SU-DHL-6 (cell line): ENCODE data around the gene GCDH.

Experiments used
- EZH2phosphoT487 ChIP-seq: fragments of 200-600 bp; sonication (generic), shearing (Covaris generic); conservative IDR thresholded peaks from 2 replicates; pipeline ENCODE4 v1.6.1; 2018; ENCODE audit warnings: mild to moderate bottlenecking, antibody characterized with exemption, low read length, moderate library complexity, mixed read lengths
- TF ChIP-seq, protein P1 (sequence below): fragments of 200-600 bp; sonication (generic); IDR thresholded peaks from one replicate; pipeline ENCODE4 v1.5.1; 2017; ENCODE audit warnings: antibody characterized with exemption, mild to moderate bottlenecking, low read length, moderate library complexity; ENCODE audit not compliant: insufficient read depth, poor library complexity, severe bottlenecking

DNA sequence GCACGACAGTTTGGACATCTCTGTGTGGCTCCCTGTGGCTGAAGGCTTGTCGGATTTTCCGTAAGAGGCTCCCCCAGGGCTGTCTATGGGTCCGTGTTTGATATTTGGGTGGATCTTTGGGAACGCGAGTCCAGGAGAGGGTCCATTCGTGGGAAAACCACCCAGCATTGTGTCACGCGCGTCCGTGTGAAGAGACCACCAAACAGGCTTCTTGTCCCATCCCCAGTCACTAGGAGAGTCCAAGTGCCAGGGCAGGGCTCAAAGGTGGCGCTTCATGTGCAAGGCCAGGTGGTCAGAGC lies 6.4 kb upstream of the GCDH start:
- TF ChIP-seq, protein P1, sequence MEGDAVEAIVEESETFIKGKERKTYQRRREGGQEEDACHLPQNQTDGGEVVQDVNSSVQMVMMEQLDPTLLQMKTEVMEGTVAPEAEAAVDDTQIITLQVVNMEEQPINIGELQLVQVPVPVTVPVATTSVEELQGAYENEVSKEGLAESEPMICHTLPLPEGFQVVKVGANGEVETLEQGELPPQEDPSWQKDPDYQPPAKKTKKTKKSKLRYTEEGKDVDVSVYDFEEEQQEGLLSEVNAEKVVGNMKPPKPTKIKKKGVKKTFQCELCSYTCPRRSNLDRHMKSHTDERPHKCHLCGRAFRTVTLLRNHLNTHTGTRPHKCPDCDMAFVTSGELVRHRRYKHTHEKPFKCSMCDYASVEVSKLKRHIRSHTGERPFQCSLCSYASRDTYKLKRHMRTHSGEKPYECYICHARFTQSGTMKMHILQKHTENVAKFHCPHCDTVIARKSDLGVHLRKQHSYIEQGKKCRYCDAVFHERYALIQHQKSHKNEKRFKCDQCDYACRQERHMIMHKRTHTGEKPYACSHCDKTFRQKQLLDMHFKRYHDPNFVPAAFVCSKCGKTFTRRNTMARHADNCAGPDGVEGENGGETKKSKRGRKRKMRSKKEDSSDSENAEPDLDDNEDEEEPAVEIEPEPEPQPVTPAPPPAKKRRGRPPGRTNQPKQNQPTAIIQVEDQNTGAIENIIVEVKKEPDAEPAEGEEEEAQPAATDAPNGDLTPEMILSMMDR, result no peak
- no peak for TF ChIP-seq EZH2phosphoT487
